ENCODE measurements around the gene PCNT. TPM values are rescaled to one million over a fixed set of nuclear protein-coding genes. Genes with fewer than 3 reads are reported as not detected.

PCNT gene
- total and polyA plus RNA-seq, 2 of the 8 experiments (the other 6 are each of a cell fraction or from before 2014, with no cell fraction given): 9.9 to 45.1 TPM

GRCh38 chr21:46393941-46394594 lies 70.1 kb downstream of the PCNT start (continued):
- TF ChIP-seq E2F6 (IDR thresholded peaks at IDR 0.05): no peak
- TF ChIP-seq CBX8 (IDR thresholded peaks at IDR 0.05; ENCODE audit: borderline replicate concordance, low read depth, low read length): no peak
- no peak for TF ChIP-seq BRCA1 (IDR thresholded peaks at IDR 0.05; ENCODE audit: low read depth, low read length)
- no peak for TF ChIP-seq BACH1 (IDR thresholded peaks at IDR 0.05; ENCODE audit: low read length)
- no peak for TF ChIP-seq SP2 (IDR thresholded peaks at IDR 0.05; ENCODE audit: low read length)
- TF ChIP-seq CBX5 (IDR thresholded peaks at IDR 0.05; ENCODE audit: low read depth, low read length): no peak
- TF ChIP-seq FOSL1 (IDR thresholded peaks at IDR 0.05; ENCODE audit: insufficient read depth, low read depth, low read length): no peak
- no peak for TF ChIP-seq CEBPB (IDR thresholded peaks at IDR 0.05; ENCODE audit: low read depth, low read length)
